SK-N-SH treated with all-trans-retinoic acid at 6 μM for 48 hours (cell line): ENCODE results near the gene SERP2.
A peak's percentile ranks its signal among the peaks of the same experiment; 100 is the strongest.
"Not testable (repeated sequence)": the region's sequence is repeated elsewhere in the genome, so short reads cannot be mapped to it uniquely, and the experiment has no call there.

Experiments used
- ATAC-seq: fragments of 200-7000 bp; cut with Tn5 transposase; 3 replicates; pipeline ENCODE4 v1.9.1; 2020; ENCODE audit warnings: mild to moderate bottlenecking, moderate library complexity
- ARNTL ChIP-seq: fragments of 450-650 bp; formaldehyde crosslinking; IDR thresholded peaks from 2 replicates; pipeline ENCODE4 v1.5.0; 2020; ENCODE audit warnings: low read depth, mild to moderate bottlenecking, moderate library complexity, borderline replicate concordance
- BACH2 ChIP-seq: fragments of 250-450 bp; sonication (Bioruptor Pico); IDR thresholded peaks from 2 replicates; pipeline ENCODE4 v1.9.0; 2021; ENCODE audit warnings: mild to moderate bottlenecking, borderline replicate concordance
- CREB5 ChIP-seq: fragments of 250-450 bp; sonication (Bioruptor Pico); IDR thresholded peaks from 2 replicates; pipeline ENCODE4 v1.5.1; 2020; ENCODE audit warnings: low read depth, mild to moderate bottlenecking, moderate library complexity
- CSDC2 ChIP-seq: fragments of 250-450 bp; sonication (Bioruptor Pico); IDR thresholded peaks from 2 replicates; pipeline ENCODE4 v1.5.0; 2020; ENCODE audit warnings: mild to moderate bottlenecking, moderate library complexity
- GLIS3 ChIP-seq: fragments of 250-450 bp; sonication (Bioruptor Pico); IDR thresholded peaks from 2 replicates; pipeline ENCODE4 v1.5.0; 2020; ENCODE audit warnings: mild to moderate bottlenecking, moderate library complexity
- ISL1 ChIP-seq: fragments of 250-450 bp; sonication (Bioruptor Pico); IDR thresholded peaks from 2 replicates; pipeline ENCODE4 v2.1.2; 2022; ENCODE audit warnings: mild to moderate bottlenecking, moderate library complexity
- OSR1 ChIP-seq: fragments of 250-450 bp; sonication (Bioruptor Pico); IDR thresholded peaks from 2 replicates; pipeline ENCODE4 v1.8.0; 2022; ENCODE audit warnings: moderate library complexity, mild to moderate bottlenecking, inconsistent platforms
- PPARA ChIP-seq: fragments of 250-450 bp; sonication (Bioruptor Pico); IDR thresholded peaks from 2 replicates; pipeline ENCODE4 v1.5.0; 2020; ENCODE audit warnings: mild to moderate bottlenecking, borderline replicate concordance
- SNAI2 ChIP-seq: fragments of 250-450 bp; sonication (Bioruptor Pico); IDR thresholded peaks from 2 replicates; pipeline ENCODE4 v1.5.0; 2020; ENCODE audit warnings: mild to moderate bottlenecking, moderate library complexity
- TSHZ2 ChIP-seq: fragments of 250-450 bp; sonication (Bioruptor Pico); IDR thresholded peaks from 2 replicates; pipeline ENCODE4 v1.5.0; 2020; ENCODE audit warnings: mild to moderate bottlenecking, moderate library complexity
- ZC3H10 ChIP-seq: fragments of 250-450 bp; sonication (Bioruptor Pico); IDR thresholded peaks from 2 replicates; pipeline ENCODE4 v1.5.1; 2021; ENCODE audit warnings: mild to moderate bottlenecking, moderate library complexity
- ZFP3 ChIP-seq: fragments of 250-450 bp; sonication (Bioruptor Pico); IDR thresholded peaks from 2 replicates; pipeline ENCODE4 v1.5.0; 2020; ENCODE audit warnings: mild to moderate bottlenecking, moderate library complexity
- ZFP30 ChIP-seq: fragments of 450-650 bp; formaldehyde crosslinking; IDR thresholded peaks from 2 replicates; pipeline ENCODE4 v1.5.0; 2022; ENCODE audit warnings: mild to moderate bottlenecking, moderate library complexity
- ZNF565 ChIP-seq: fragments of 450-650 bp; formaldehyde crosslinking; conservative IDR thresholded peaks from 2 replicates; pipeline ENCODE4 v1.5.0; 2020; ENCODE audit warnings: low read depth, mild to moderate bottlenecking, moderate library complexity
- ZNF70 ChIP-seq: fragments of 450-650 bp; formaldehyde crosslinking; IDR thresholded peaks from 2 replicates; pipeline ENCODE4 v1.5.0; 2020; ENCODE audit warnings: mild to moderate bottlenecking, moderate library complexity
- ZNF8 ChIP-seq: fragments of 450-650 bp; formaldehyde crosslinking; IDR thresholded peaks from 2 replicates; pipeline ENCODE4 v1.5.0; 2020; ENCODE audit warnings: mild to moderate bottlenecking, moderate library complexity
- TF ChIP-seq, protein P1 (sequence below): fragments of 250-450 bp; sonication (Bioruptor Pico); IDR thresholded peaks from 2 replicates; pipeline ENCODE4 v1.8.0; 2021; ENCODE audit warnings: low read depth, mild to moderate bottlenecking, moderate library complexity, borderline replicate concordance
- TF ChIP-seq, protein P2 (sequence below): fragments of 250-450 bp; sonication (Bioruptor Pico); IDR thresholded peaks from 2 replicates; pipeline ENCODE4 v1.5.1; 2021; ENCODE audit warnings: mild to moderate bottlenecking, moderate library complexity
- TF ChIP-seq, protein P3 (sequence below): fragments of 250-450 bp; sonication (Bioruptor Pico); IDR thresholded peaks from 2 replicates; pipeline ENCODE4 v1.8.0; 2020; ENCODE audit warnings: mild to moderate bottlenecking, moderate library complexity, borderline replicate concordance

The SERP2 gene

DNA sequence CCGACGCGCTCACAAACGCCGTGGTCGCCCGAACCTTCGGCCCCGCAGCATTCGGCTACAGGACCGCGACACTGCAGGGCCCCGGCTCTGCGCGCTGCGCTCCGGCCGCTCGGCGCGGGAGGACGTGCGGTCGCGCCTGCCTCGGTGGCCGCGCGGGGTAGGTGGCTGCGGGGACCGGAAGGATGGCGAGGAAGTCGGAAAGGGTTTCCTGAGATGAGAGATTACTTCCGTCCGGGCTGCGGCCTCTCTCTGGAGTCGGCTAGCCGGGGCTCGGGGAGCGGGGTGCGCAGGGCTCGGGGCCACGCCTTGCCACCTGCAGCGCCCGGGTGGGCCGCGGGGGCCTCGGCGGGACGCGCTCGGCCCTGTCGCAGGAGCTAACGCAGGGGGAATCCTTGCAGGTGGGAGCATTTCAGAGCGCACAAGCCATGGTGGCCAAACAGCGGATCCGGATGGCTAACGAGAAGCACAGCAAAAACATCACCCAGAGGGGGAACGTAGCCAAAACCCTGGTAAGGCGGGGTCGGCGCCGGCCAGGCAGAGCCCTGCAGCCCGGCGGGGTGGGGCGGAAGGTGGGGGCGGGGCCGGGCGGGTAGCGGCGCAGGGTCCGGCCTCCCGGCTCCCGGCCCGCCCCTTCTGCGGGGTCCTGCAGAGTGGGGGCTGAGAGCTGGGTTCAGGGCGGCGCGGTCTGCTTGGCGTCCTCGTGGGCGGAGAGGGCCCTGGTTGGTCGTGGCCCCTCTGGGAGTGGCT is at the start of gene SERP2:
SERP2 (plus strand) TSS at position 224 of the 747 bp plus-strand sequence; CDS start at position 426, 202 bp downstream.
- TF ChIP-seq ZC3H10 (no peak), ARNTL (no peak), ISL1 (CRISPR knock-in tag) (no peak), CREB5 (no peak), ZFP3 (CRISPR knock-in tag) (no peak), ZNF565 (no peak), ZFP30 (CRISPR knock-in tag) (no peak)
- ATAC-seq, result peak; percentile 70

DNA sequence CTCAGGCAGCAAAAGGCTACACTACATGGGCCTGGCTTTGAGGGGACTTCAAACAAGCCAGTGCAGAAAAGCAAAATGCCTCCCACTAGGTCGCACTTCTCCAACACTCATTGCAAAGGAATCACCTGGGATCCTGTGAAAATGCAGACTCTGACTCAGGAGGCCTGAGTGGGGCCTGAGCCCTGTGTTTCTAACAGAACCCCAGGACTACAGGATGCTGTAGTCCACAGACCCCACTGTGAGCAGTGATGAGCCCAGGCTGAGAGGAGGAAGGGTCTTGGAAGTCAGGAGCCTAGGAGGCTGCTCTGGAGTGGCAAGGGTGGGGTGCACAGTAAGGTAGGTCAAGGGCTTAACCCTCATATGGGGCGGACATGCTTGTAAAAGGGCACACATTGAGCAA is 46.7 kb upstream of the SERP2 start:
- TF ChIP-seq ISL1 (CRISPR knock-in tag), result no peak
- no peak for TF ChIP-seq ZNF565
- no peak for TF ChIP-seq TSHZ2 (CRISPR knock-in tag)
- TF ChIP-seq, protein P1, sequence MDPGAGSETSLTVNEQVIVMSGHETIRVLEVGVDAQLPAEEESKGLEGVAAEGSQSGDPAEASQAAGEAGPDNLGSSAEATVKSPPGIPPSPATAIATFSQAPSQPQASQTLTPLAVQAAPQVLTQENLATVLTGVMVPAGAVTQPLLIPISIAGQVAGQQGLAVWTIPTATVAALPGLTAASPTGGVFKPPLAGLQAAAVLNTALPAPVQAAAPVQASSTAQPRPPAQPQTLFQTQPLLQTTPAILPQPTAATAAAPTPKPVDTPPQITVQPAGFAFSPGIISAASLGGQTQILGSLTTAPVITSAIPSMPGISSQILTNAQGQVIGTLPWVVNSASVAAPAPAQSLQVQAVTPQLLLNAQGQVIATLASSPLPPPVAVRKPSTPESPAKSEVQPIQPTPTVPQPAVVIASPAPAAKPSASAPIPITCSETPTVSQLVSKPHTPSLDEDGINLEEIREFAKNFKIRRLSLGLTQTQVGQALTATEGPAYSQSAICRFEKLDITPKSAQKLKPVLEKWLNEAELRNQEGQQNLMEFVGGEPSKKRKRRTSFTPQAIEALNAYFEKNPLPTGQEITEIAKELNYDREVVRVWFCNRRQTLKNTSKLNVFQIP (CRISPR knock-in tag), result no peak
- TF ChIP-seq ZFP3 (CRISPR knock-in tag), result no peak
- TF ChIP-seq BACH2 (CRISPR knock-in tag), result no peak
- TF ChIP-seq ZNF70, result no peak
- TF ChIP-seq, protein P2, sequence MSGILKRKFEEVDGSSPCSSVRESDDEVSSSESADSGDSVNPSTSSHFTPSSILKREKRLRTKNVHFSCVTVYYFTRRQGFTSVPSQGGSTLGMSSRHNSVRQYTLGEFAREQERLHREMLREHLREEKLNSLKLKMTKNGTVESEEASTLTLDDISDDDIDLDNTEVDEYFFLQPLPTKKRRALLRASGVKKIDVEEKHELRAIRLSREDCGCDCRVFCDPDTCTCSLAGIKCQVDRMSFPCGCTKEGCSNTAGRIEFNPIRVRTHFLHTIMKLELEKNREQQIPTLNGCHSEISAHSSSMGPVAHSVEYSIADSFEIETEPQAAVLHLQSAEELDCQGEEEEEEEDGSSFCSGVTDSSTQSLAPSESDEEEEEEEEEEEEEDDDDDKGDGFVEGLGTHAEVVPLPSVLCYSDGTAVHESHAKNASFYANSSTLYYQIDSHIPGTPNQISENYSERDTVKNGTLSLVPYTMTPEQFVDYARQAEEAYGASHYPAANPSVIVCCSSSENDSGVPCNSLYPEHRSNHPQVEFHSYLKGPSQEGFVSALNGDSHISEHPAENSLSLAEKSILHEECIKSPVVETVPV (CRISPR knock-in tag), result no peak
- no peak for TF ChIP-seq CSDC2 (CRISPR knock-in tag)
- no peak for TF ChIP-seq PPARA (CRISPR knock-in tag)
- TF ChIP-seq ZNF8 (CRISPR knock-in tag), result no peak
- TF ChIP-seq, protein P3, sequence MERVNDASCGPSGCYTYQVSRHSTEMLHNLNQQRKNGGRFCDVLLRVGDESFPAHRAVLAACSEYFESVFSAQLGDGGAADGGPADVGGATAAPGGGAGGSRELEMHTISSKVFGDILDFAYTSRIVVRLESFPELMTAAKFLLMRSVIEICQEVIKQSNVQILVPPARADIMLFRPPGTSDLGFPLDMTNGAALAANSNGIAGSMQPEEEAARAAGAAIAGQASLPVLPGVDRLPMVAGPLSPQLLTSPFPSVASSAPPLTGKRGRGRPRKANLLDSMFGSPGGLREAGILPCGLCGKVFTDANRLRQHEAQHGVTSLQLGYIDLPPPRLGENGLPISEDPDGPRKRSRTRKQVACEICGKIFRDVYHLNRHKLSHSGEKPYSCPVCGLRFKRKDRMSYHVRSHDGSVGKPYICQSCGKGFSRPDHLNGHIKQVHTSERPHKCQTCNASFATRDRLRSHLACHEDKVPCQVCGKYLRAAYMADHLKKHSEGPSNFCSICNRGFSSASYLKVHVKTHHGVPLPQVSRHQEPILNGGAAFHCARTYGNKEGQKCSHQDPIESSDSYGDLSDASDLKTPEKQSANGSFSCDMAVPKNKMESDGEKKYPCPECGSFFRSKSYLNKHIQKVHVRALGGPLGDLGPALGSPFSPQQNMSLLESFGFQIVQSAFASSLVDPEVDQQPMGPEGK (CRISPR knock-in tag), result no peak
- TF ChIP-seq SNAI2, result no peak
- TF ChIP-seq GLIS3 (CRISPR knock-in tag), result no peak
- TF ChIP-seq ARNTL, result no peak
- no peak for TF ChIP-seq ZC3H10
- no peak for TF ChIP-seq OSR1 (CRISPR knock-in tag)
- no peak for TF ChIP-seq CREB5
- TF ChIP-seq, all 23 proteins: peak for 0
- no peak for ATAC-seq

GRCh38 chr13:44329041-44329440 is 44.6 kb upstream of the SERP2 start:
- not testable (repeated sequence) for ATAC-seq
